IMR-90 (cell line): Measurements from ENCODE around the gene BTG2. TPM values are rescaled to one million over a fixed set of nuclear protein-coding genes. Genes with fewer than 3 reads are reported as not detected.

Experiments
- ATAC-seq: fragments of 200-7000 bp; cut with Tn5 transposase; 2 replicates; pipeline ENCODE4 v1.9.1; 2020; ENCODE audit warnings: low read depth, mild to moderate bottlenecking, moderate library complexity
- BruUV-seq: library from RNA; stranded (reverse); fragments of 400-500 nt; replicated peaks from 2 replicates; lab custom pipeline; 2021; lab: Mats Ljungman, UMichigan
- CTCF ChIA-PET: fragments of 300-600 bp; formaldehyde crosslinking; extraction: SDS; loops from one replicate; lab custom pipeline; 2021; ENCODE audit warnings: antibody characterized with exemption; lab: Yijun Ruan, JAX
- POLR2A ChIA-PET: fragments of 300-600 bp; sonication (Branson Sonifier 250); formaldehyde crosslinking; loops from one replicate; lab custom pipeline; 2022; ENCODE audit warnings: antibody characterized with exemption; ENCODE audit not compliant: unreplicated experiment; lab: Charles Lee
- DNase-seq: peaks from one replicate; pipeline ENCODE4 v3.0.0; 2013
- H2AFZ ChIP-seq: replicated peaks from 2 replicates; pipeline ENCODE3; 2013; ENCODE audit warnings: low read length, mild to moderate bottlenecking; ENCODE audit not compliant: poor library complexity
- H2AK5ac ChIP-seq: 2 replicates; pipeline ENCODE4 v1.6.1; 2013; ENCODE audit warnings: low read depth, low read length, inconsistent platforms
- H2AK9ac ChIP-seq: replicated peaks from 2 replicates; pipeline ENCODE3; 2013; ENCODE audit warnings: mild to moderate bottlenecking, low read depth, low read length, moderate library complexity; ENCODE audit not compliant: poor library complexity
- H2BK120ac ChIP-seq: 2 replicates; pipeline ENCODE4 v1.6.1; 2013; ENCODE audit warnings: low read depth, low read length, inconsistent platforms
- H2BK15ac ChIP-seq: 3 replicates; pipeline ENCODE4 v1.6.1; 2013; ENCODE audit warnings: low read depth, low read length, inconsistent platforms
- H2BK20ac ChIP-seq: 2 replicates; pipeline ENCODE4 v1.6.1; 2013; ENCODE audit warnings: low read depth, mild to moderate bottlenecking, inconsistent platforms, low read length, moderate library complexity
- H2BK5ac ChIP-seq: 2 replicates; pipeline ENCODE4 v1.6.1; 2013; ENCODE audit warnings: mild to moderate bottlenecking, low read depth, low read length, inconsistent platforms; ENCODE audit not compliant: poor library complexity, severe bottlenecking
- H3K14ac ChIP-seq: replicated peaks from 2 replicates; pipeline ENCODE4 v1.6.1; 2013; ENCODE audit warnings: low read depth, low read length, inconsistent platforms
- H3K18ac ChIP-seq: 2 replicates; pipeline ENCODE4 v1.6.1; 2013; ENCODE audit warnings: low read depth, low read length, control low read depth
- H3K23ac ChIP-seq: 2 replicates; pipeline ENCODE4 v1.6.1; 2013; ENCODE audit warnings: low read depth, low read length, inconsistent platforms
- H3K27ac ChIP-seq: 2 replicates; pipeline ENCODE4 v1.5.1; 2013; ENCODE audit warnings: mild to moderate bottlenecking, control low read depth, low read length; ENCODE audit not compliant: insufficient read depth
- H3K27me3 ChIP-seq: 2 replicates; pipeline ENCODE4 v1.6.1; 2013; ENCODE audit warnings: low read length; ENCODE audit not compliant: control insufficient read depth, insufficient read depth
- H3K36me3 ChIP-seq: 2 replicates; pipeline ENCODE4 v1.6.1; 2013; ENCODE audit warnings: low read length, mixed read lengths; ENCODE audit not compliant: control insufficient read depth, insufficient read depth
- H3K4ac ChIP-seq: 2 replicates; pipeline ENCODE4 v1.6.1; 2013; ENCODE audit warnings: low read depth, low read length, inconsistent platforms
- H3K4me1 ChIP-seq: 2 replicates; pipeline ENCODE4 v1.6.1; 2013; ENCODE audit warnings: low read length, mixed read lengths; ENCODE audit not compliant: control insufficient read depth, insufficient read depth
- H3K4me2 ChIP-seq: 2 replicates; pipeline ENCODE4 v1.6.1; 2013; ENCODE audit warnings: low read depth, mild to moderate bottlenecking, control low read depth, low read length, moderate library complexity
- H3K4me3 ChIP-seq: 2 replicates; pipeline ENCODE4 v1.5.1; 2013; ENCODE audit warnings: low read depth, mild to moderate bottlenecking, control low read depth, low read length, moderate library complexity; ENCODE audit not compliant: insufficient read depth
- H3K56ac ChIP-seq: 2 replicates; pipeline ENCODE4 v1.6.1; 2013; ENCODE audit warnings: low read length, inconsistent platforms; ENCODE audit not compliant: insufficient read depth; ENCODE audit errors: extremely low read depth
- H3K79me1 ChIP-seq, 2 experiments: 2 replicates each; pipeline ENCODE4 v1.6.1; 2013; ENCODE audit warnings: low read length in 2 of 2, inconsistent platforms in 1 of 2, low read depth in 1 of 2
- H3K9ac ChIP-seq: 2 replicates; pipeline ENCODE4 v1.6.1; 2013; ENCODE audit warnings: low read depth, low read length, control low read depth
- H3K9me1 ChIP-seq: 2 replicates; pipeline ENCODE4 v1.6.1; 2013; ENCODE audit warnings: low read length, inconsistent platforms; ENCODE audit not compliant: insufficient read depth
- H3K9me3 ChIP-seq: 2 replicates; pipeline ENCODE4 v1.6.1; 2013; ENCODE audit warnings: low read length; ENCODE audit not compliant: control insufficient read depth, insufficient read depth
- H4K20me1 ChIP-seq: 2 replicates; pipeline ENCODE4 v1.6.1; 2013; ENCODE audit warnings: low read length, inconsistent platforms; ENCODE audit not compliant: insufficient read depth
- H4K5ac ChIP-seq: 2 replicates; pipeline ENCODE4 v1.6.1; 2013; ENCODE audit warnings: mild to moderate bottlenecking, low read depth, low read length, control low read depth
- H4K8ac ChIP-seq, 2 experiments: 2 replicates each; pipeline ENCODE4 v1.6.1; 2013; ENCODE audit warnings: low read depth in 2 of 2, low read length in 2 of 2, control low read depth in 1 of 2, inconsistent platforms in 1 of 2
- H4K91ac ChIP-seq: 2 replicates; pipeline ENCODE4 v1.6.1; 2013; ENCODE audit warnings: low read depth, low read length, inconsistent platforms; ENCODE audit not compliant: insufficient read depth
- CHD1 ChIP-seq: IDR thresholded peaks from 2 replicates; pipeline ENCODE4 v1.6.1; 2012; ENCODE audit warnings: low read depth, low read length, improper control_type of control experiment
- FOS ChIP-seq: fragments of 150-350 bp; IDR thresholded peaks from 2 replicates; pipeline ENCODE4 v1.6.1; 2016; ENCODE audit warnings: low read depth, low read length
- MAFK ChIP-seq: IDR thresholded peaks from 2 replicates; pipeline ENCODE4 v1.6.1; 2012; ENCODE audit warnings: low read depth, low read length, improper control_type of control experiment
- MAZ ChIP-seq: IDR thresholded peaks from 2 replicates; pipeline ENCODE4 v1.6.1; 2012; ENCODE audit warnings: low read depth, mild to moderate bottlenecking, low read length, improper control_type of control experiment, moderate library complexity, borderline replicate concordance
- POLR2A ChIP-seq: IDR thresholded peaks from 2 replicates; pipeline ENCODE4 v1.6.1; 2012; ENCODE audit warnings: mild to moderate bottlenecking, low read depth, low read length
- RAD21 ChIP-seq: IDR thresholded peaks from 2 replicates; pipeline ENCODE4 v1.6.1; 2012; ENCODE audit warnings: low read length, improper control_type of control experiment
- RFX5 ChIP-seq: IDR thresholded peaks from 2 replicates; pipeline ENCODE4 v1.8.0; 2012; ENCODE audit warnings: low read depth, mild to moderate bottlenecking, low read length, moderate library complexity
- SMC3 ChIP-seq: fragments of 150-350 bp; IDR thresholded peaks from 2 replicates; pipeline ENCODE4 v1.6.1; 2016; ENCODE audit warnings: low read depth, mild to moderate bottlenecking, antibody characterized with exemption, low read length, moderate library complexity
- WGBS, 2 experiments: methylation state at CpG; one replicate each; pipeline versions ENCODE4 v1.1.5 to v1.1.7; 2013; ENCODE audit warnings: missing lambda C conversion rate in 2 of 2; ENCODE audit not compliant: insufficient read length in 1 of 2; ENCODE audit errors: extremely low coverage in 2 of 2; 5-methylcytosine and 5-hydroxymethylcytosine counted together
- dilution Hi-C: fragments of 300-500 bp; cut with HindIII; formaldehyde crosslinking; loops from one replicate; pipeline ENCODE4 v1.14.3; 2018; ENCODE audit warnings: low sequenced_read_pairs; ENCODE audit not compliant: unreplicated experiment
- in situ Hi-C: fragments of 300-500 bp; cut with MboI; formaldehyde crosslinking; loops from 3 replicates; pipeline ENCODE4 v1.14.3; 2019; ENCODE audit warnings: low sequenced_read_pairs, inconsistent platforms, mixed read lengths
- intact Hi-C: fragments of 100-400 bp; cut with micrococcal nuclease; formaldehyde crosslinking; loops from 2 replicates; pipeline ENCODE4 v1.10.0; 2022
- polyA plus RNA-seq, 3 experiments: library from polyadenylated mRNA; depleted of rRNA; stranded (reverse); fragments of >200 nt; gene quantifications; 2 replicates each; pipeline ENCODE4 v1.2.3, GENCODE V29; 2012; ENCODE audit warnings: low replicate concordance in 1 of 3
- total RNA-seq: library from RNA; depleted of rRNA; stranded (reverse); fragments of >200 nt; gene quantifications from 2 replicates; pipeline ENCODE4 v1.2.3, GENCODE V29; 2012
- TF ChIP-seq, protein P1 (sequence below): fragments of 150-350 bp; IDR thresholded peaks from 2 replicates; pipeline ENCODE4 v1.6.1; 2016; ENCODE audit warnings: low read depth, mild to moderate bottlenecking, low read length, moderate library complexity, borderline replicate concordance
- TF ChIP-seq, protein P2 (sequence below): fragments of 150-350 bp; IDR thresholded peaks from 2 replicates; pipeline ENCODE4 v1.6.1; 2017; ENCODE audit warnings: mild to moderate bottlenecking, antibody characterized with exemption, low read length, low read depth

Gene BTG2
- total and polyA plus RNA-seq, 2 of the 4 experiments (the other 2 are of a cell fraction), result 8.4 to 18.8 TPM

DNA sequence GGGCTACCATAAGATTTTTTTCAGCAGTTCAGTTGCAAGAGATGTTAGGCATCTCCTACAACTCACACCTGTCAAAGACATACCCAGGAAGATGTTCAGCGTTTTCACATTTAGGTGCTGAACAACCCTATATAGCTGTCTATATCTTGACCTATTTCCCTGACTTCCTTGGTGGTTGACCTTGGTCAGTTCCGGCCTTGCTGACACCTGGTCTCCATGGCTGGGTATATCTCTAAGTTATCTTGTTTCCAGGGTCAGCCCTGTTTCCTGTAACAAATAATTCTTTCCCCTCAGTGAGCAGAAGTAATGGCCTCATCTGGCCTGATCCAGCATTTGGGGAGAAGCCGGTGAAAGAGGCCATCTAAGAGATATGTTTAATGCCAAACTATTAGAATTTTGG is 2.4 kb upstream of the BTG2 start:
- no TSS peak for BruUV-seq
- Histone ChIP-seq H4K91ac (no peak overlapping the region), H2BK120ac (no peak overlapping the region), H3K9me1 (no peaks in the 10 kb centered on the region), H2BK5ac (no peak overlapping the region), H3K4me2 (no peak overlapping the region), H2AK9ac (no peak overlapping the region), H3K9ac (no peak overlapping the region), H4K5ac (no peak overlapping the region), H2AK5ac (no peak overlapping the region), H2BK20ac (no peak overlapping the region), H3K56ac (no peak overlapping the region), H2AFZ (no peak overlapping the region), H3K23ac (no peak overlapping the region), H3K27ac (no peak overlapping the region), H3K4ac (no peak overlapping the region), H3K4me1 (peaks cover 7% of the 10 kb centered on the region), H3K14ac (no peak overlapping the region), H3K18ac (no peak overlapping the region), H3K27me3 (peaks cover 24% of the 10 kb centered on the region), H3K9me3 (no peaks in the 10 kb centered on the region), H2BK15ac (no peak overlapping the region), H4K20me1 (peaks cover 15% of the 10 kb centered on the region; the same call in 1 of the 2 replicates), H3K79me1 (peaks cover 8 to 24% of the 10 kb centered on the region in 2 experiments; a peak in 2 of 4 replicates), H3K36me3 (peaks cover 9% of the 10 kb centered on the region; the same call in 1 of the 2 replicates), H3K4me3 (no peak overlapping the region), H4K8ac (no peak overlapping the region)
- TF ChIP-seq, protein P1, sequence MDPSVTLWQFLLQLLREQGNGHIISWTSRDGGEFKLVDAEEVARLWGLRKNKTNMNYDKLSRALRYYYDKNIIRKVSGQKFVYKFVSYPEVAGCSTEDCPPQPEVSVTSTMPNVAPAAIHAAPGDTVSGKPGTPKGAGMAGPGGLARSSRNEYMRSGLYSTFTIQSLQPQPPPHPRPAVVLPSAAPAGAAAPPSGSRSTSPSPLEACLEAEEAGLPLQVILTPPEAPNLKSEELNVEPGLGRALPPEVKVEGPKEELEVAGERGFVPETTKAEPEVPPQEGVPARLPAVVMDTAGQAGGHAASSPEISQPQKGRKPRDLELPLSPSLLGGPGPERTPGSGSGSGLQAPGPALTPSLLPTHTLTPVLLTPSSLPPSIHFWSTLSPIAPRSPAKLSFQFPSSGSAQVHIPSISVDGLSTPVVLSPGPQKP, result no peak
- TF ChIP-seq RFX5 (no peak), MAFK (no peak), RAD21 (no peak), SMC3 (no peak), FOS (no peak), POLR2A (no peak), CHD1 (no peak), MAZ (no peak)
- TF ChIP-seq, protein P2, sequence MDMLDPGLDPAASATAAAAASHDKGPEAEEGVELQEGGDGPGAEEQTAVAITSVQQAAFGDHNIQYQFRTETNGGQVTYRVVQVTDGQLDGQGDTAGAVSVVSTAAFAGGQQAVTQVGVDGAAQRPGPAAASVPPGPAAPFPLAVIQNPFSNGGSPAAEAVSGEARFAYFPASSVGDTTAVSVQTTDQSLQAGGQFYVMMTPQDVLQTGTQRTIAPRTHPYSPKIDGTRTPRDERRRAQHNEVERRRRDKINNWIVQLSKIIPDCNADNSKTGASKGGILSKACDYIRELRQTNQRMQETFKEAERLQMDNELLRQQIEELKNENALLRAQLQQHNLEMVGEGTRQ, result no peak
- ChIA-PET CTCF (no interaction called here), POLR2A (no interaction called here)
- dilution Hi-C loops (no loop called here), intact Hi-C loops (no loop called here), in situ Hi-C loops (no loop called here)
- no peak for ATAC-seq
- no peak for DNase-seq
- no CpG with 5 or more reads among the region's 3 CpGs for WGBS, 2 experiments
